Ascending aorta (tissue), 2 donors: ENCODE results near the gene TM4SF1. TPM values are rescaled to one million over a fixed set of nuclear protein-coding genes. Genes with fewer than 3 reads are reported as not detected.

Source experiments
- DNase-seq, 2 donors: peaks; one replicate each; pipeline ENCODE4 v3.0.0-alpha.2; 2019; ENCODE audit warnings: low spot score in 2 of 2
- H3K27ac ChIP-seq, 2 donors: fragments of 200-600 bp; sonication (generic); one replicate each; pipeline ENCODE4 v1.5.1; 2016 to 2017; ENCODE audit warnings: mild to moderate bottlenecking in 1 of 2
- H3K27me3 ChIP-seq: fragments of 200-600 bp; sonication (generic); one replicate; pipeline ENCODE4 v1.5.1; 2017
- H3K36me3 ChIP-seq, 2 donors: fragments of 200-600 bp; sonication (generic); one replicate each; pipeline ENCODE4 v1.5.1; 2016
- H3K4me1 ChIP-seq, 2 donors: fragments of 200-600 bp; sonication (generic); one replicate each; pipeline ENCODE4 v1.5.1; 2016 to 2017; ENCODE audit warnings: mild to moderate bottlenecking in 1 of 2
- H3K4me3 ChIP-seq, 2 donors: fragments of 200-600 bp; sonication (generic); one replicate each; pipeline ENCODE4 v1.5.1; 2016 to 2017; ENCODE audit warnings: mild to moderate bottlenecking in 1 of 2
- H3K9me3 ChIP-seq, 2 donors: fragments of 200-600 bp; sonication (generic); one replicate each; pipeline ENCODE4 v1.5.1; 2016
- CTCF ChIP-seq, 3 experiments: fragments of 200-600 bp in 2 of 3; fragments of 450-650 bp in 1 of 3; sonication (generic) in 2 of 3; IDR thresholded peaks; one replicate each; pipeline ENCODE4 v1.5.1; 2016 to 2019; ENCODE audit warnings: antibody characterized with exemption in 3 of 3, mild to moderate bottlenecking in 1 of 3, moderate library complexity in 1 of 3
- intact Hi-C: fragments of 100-400 bp; cut with DNase I; formaldehyde crosslinking; loops from one replicate; pipeline ENCODE4 v1.15.1; 2023
- total RNA-seq: library from RNA; depleted of rRNA; stranded (reverse); fragments of >200 nt; gene quantifications from one replicate; pipeline ENCODE4 v1.1.0, GENCODE V29; 2016

The TM4SF1 gene
- total RNA-seq, 1 donor from 2014 or later = 487 TPM

DNA sequence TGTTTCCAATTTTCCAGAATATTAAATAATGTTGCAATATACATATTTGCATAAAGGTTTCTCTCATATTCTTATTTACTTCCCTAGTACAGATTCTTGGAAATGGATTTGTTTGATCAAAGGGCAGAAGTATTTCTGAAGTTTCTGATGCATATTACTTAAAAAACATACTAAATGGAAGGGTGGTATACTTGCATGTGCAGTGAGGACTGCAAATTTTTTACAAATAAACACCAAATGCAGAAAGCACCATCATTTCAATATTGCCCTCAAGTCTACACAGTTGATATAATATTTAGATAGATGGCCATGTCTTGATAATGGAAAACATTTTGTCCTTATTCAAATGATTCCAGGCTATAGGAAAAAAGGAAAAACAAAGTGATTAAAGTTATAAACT lies 56.3 kb downstream of the TM4SF1 start:
- intact Hi-C loops = no loop called here
- TF ChIP-seq CTCF (IDR thresholded peaks at IDR 0.05) = no peak
- Histone ChIP-seq H3K9me3 (no peaks in the 10 kb centered on the region), H3K27me3 (no peaks in the 10 kb centered on the region), H3K4me3 (no peak overlapping the region), H3K36me3 (no peaks in the 10 kb centered on the region), H3K27ac (no peak overlapping the region), H3K4me1 (no peaks in the 10 kb centered on the region)
- no peak for DNase-seq

DNA sequence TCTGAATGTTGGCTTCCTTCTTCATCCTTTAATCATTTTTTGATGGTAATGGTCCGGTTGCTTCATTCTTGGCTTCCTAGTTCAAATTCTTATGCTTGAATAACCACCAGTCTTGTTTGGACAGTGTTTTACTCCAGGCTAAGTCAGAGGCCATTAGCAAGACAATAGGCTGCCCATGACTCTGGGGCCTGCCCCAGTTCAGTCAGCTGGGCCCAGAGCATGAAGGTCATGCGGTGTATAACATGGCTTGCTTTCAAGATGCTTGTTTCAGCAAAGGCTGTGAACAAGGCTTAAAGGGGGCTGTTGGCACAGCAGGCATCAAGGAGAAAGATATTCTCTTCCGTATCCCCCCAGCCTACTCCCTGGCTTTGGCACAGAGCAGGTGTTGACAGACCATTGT lies 57.7 kb downstream of the TM4SF1 start:
- TF ChIP-seq CTCF (IDR thresholded peaks at IDR 0.05) = no peak
- Histone ChIP-seq H3K4me3 (no peak overlapping the region), H3K36me3 (no peaks in the 10 kb centered on the region), H3K27me3 (no peaks in the 10 kb centered on the region), H3K4me1 (peaks cover 0 to 1% of the 10 kb centered on the region in 2 donors), H3K27ac (no peak overlapping the region), H3K9me3 (no peaks in the 10 kb centered on the region)
- no peak for DNase-seq
- intact Hi-C loops = no loop called here

Other genes starting within 250 kb of the TM4SF1 start
- gene HPS3, start 248.0 kb downstream of the TM4SF1 start, total RNA-seq = 18.9 TPM
- gene CP, start 155.8 kb downstream of the TM4SF1 start, total RNA-seq = 58.3 TPM
- 6.2 TPM for gene TM4SF18, start 44.0 kb downstream of the TM4SF1 start, total RNA-seq
- not detected for gene TM4SF4, start 97.0 kb upstream of the TM4SF1 start, total RNA-seq